ENCODE data around the gene SORCS2. TPM values are rescaled to one million over a fixed set of nuclear protein-coding genes. Genes with fewer than 3 reads are reported as not detected.

The SORCS2 gene
- polyA plus RNA-seq, 1 of the 3 experiments (the other 2 are of a cell fraction): 1.6 TPM

DNA sequence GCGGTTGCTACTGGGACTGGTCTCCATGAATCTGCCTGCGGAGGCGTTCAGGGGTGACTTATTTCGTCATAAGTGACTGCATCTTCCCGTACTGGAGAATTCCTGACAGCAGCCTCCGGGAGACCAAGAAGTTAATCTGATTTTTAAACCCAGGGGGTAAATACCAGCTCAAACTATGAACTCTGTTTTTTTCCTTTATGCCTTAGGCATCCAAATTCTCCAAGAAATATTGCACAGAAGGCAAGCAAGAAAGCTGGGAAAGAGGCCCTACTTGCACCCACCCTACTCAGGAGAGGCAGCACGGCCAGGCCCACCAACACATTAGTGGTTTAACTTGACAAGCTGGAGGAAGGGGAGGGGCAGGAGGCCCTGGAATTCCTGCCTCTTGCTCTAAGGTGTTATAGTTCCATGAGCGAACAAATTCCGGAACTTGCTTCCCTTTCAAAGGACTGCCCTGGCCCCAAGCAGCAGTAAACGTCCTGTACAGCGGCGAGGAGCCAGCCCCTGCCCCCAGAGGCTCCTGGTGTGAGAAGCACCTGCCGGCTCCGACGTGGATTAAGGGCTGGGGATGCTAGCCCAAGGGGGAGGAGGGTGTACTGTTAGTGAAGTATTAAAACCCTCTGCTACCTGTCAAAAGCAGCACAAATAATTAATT, 570.2 kb downstream of the SORCS2 start:
- Histone ChIP-seq H3K9me2 (no peaks in the 10 kb centered on the region), H3K27ac (ENCODE audit: low read depth in 2 of 2, low read length in 1 of 2) (peak overlapping the region in 1 of 2 experiments; percentile 22; a peak in 2 of 4 replicates), H3F3A (replicated peaks; ENCODE audit: insufficient read depth) (peaks cover 44% of the 10 kb centered on the region), H3K4me3 (ENCODE audit: low read depth in 2 of 2, low read length in 1 of 2) (no peak overlapping the region), H3K27me3 (ENCODE audit: insufficient read depth) (no peaks in the 10 kb centered on the region), H3K9me3 (no peaks in the 10 kb centered on the region), H3K79me2 (ENCODE audit: insufficient read depth) (peaks cover 79% of the 10 kb centered on the region), H3K9ac (no peak overlapping the region), H3K4me1 (ENCODE audit: control insufficient read depth in 1 of 2, insufficient read depth in 2 of 2, low read depth in 1 of 2, low read length in 1 of 2) (peaks cover 0 to 8% of the 10 kb centered on the region in 2 experiments; a peak in 1 of 4 replicates), H3K4me2 (no peak overlapping the region), H3K36me3 (replicated peaks in 1 of 2; ENCODE audit: control insufficient read depth in 1 of 2, insufficient read depth in 2 of 2, low read length in 1 of 2) (peaks cover 64 to 93% of the 10 kb centered on the region in 2 experiments), H2AFZ (ENCODE audit: low read depth) (no peak overlapping the region), H4K20me1 (ENCODE audit: insufficient read depth) (peaks cover 69% of the 10 kb centered on the region)
- 87% methylated on average over 13 of the region's 15 CpGs for WGBS (ENCODE audit: low lambda C conversion rate)
- no peak for DNase-seq
- POLR2A ChIA-PET: no interaction called here
- CTCF ChIA-PET: interaction anchor here (0.6 to 7.4 kb wide), 45 partner anchors 8 to 562 kb away, joined by 3 to 135 read pairs (median 5); no protein-coding TSS in a partner anchor
- TF ChIP-seq RAD21 (IDR thresholded peaks at IDR 0.05; ENCODE audit: low read length): no peak
- TF ChIP-seq, protein P1, sequence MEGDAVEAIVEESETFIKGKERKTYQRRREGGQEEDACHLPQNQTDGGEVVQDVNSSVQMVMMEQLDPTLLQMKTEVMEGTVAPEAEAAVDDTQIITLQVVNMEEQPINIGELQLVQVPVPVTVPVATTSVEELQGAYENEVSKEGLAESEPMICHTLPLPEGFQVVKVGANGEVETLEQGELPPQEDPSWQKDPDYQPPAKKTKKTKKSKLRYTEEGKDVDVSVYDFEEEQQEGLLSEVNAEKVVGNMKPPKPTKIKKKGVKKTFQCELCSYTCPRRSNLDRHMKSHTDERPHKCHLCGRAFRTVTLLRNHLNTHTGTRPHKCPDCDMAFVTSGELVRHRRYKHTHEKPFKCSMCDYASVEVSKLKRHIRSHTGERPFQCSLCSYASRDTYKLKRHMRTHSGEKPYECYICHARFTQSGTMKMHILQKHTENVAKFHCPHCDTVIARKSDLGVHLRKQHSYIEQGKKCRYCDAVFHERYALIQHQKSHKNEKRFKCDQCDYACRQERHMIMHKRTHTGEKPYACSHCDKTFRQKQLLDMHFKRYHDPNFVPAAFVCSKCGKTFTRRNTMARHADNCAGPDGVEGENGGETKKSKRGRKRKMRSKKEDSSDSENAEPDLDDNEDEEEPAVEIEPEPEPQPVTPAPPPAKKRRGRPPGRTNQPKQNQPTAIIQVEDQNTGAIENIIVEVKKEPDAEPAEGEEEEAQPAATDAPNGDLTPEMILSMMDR (IDR thresholded peaks at IDR 0.05): no peak
- no peak for TF ChIP-seq TEAD4 (IDR thresholded peaks at IDR 0.05; ENCODE audit: borderline replicate concordance, insufficient read depth)
- TF ChIP-seq, protein P2, sequence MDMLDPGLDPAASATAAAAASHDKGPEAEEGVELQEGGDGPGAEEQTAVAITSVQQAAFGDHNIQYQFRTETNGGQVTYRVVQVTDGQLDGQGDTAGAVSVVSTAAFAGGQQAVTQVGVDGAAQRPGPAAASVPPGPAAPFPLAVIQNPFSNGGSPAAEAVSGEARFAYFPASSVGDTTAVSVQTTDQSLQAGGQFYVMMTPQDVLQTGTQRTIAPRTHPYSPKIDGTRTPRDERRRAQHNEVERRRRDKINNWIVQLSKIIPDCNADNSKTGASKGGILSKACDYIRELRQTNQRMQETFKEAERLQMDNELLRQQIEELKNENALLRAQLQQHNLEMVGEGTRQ (IDR thresholded peaks at IDR 0.05; ENCODE audit: borderline replicate concordance, low read depth, low read length): no peak
- no peak for TF ChIP-seq GABPA (IDR thresholded peaks at IDR 0.05; ENCODE audit: low read depth)
- TF ChIP-seq, protein P3, sequence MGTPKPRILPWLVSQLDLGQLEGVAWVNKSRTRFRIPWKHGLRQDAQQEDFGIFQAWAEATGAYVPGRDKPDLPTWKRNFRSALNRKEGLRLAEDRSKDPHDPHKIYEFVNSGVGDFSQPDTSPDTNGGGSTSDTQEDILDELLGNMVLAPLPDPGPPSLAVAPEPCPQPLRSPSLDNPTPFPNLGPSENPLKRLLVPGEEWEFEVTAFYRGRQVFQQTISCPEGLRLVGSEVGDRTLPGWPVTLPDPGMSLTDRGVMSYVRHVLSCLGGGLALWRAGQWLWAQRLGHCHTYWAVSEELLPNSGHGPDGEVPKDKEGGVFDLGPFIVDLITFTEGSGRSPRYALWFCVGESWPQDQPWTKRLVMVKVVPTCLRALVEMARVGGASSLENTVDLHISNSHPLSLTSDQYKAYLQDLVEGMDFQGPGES (IDR thresholded peaks at IDR 0.05; ENCODE audit: low read depth, low read length): no peak
- TF ChIP-seq NFIC (IDR thresholded peaks at IDR 0.05; ENCODE audit: borderline replicate concordance): no peak
- TF ChIP-seq, protein P4, sequence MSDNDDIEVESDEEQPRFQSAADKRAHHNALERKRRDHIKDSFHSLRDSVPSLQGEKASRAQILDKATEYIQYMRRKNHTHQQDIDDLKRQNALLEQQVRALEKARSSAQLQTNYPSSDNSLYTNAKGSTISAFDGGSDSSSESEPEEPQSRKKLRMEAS (IDR thresholded peaks at IDR 0.05; ENCODE audit: low read depth): no peak
- TF ChIP-seq, protein P5, sequence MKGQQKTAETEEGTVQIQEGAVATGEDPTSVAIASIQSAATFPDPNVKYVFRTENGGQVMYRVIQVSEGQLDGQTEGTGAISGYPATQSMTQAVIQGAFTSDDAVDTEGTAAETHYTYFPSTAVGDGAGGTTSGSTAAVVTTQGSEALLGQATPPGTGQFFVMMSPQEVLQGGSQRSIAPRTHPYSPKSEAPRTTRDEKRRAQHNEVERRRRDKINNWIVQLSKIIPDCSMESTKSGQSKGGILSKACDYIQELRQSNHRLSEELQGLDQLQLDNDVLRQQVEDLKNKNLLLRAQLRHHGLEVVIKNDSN (IDR thresholded peaks at IDR 0.05; ENCODE audit: borderline replicate concordance, low read depth): no peak
- TF ChIP-seq, protein P6, sequence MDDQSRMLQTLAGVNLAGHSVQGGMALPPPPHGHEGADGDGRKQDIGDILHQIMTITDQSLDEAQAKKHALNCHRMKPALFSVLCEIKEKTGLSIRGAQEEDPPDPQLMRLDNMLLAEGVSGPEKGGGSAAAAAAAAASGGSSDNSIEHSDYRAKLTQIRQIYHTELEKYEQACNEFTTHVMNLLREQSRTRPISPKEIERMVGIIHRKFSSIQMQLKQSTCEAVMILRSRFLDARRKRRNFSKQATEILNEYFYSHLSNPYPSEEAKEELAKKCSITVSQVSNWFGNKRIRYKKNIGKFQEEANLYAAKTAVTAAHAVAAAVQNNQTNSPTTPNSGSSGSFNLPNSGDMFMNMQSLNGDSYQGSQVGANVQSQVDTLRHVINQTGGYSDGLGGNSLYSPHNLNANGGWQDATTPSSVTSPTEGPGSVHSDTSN (IDR thresholded peaks at IDR 0.05): no peak
- TF ChIP-seq RCOR1 (IDR thresholded peaks at IDR 0.05; ENCODE audit: low read length): no peak
- no peak for TF ChIP-seq SIN3A (IDR thresholded peaks at IDR 0.05; ENCODE audit: borderline replicate concordance, low read depth, low read length)

Data from SK-N-SH (cell line).